Measurements from ENCODE around the gene C20orf141.

Gene C20orf141

GRCh38 chr20:2847802-2848201 is 33.0 kb downstream of the C20orf141 start:
- H2AFZ ChIP-seq (ENCODE audit: low read depth, low read length): no peak overlapping the region
- no peaks in the 10 kb centered on the region for H3K79me2 ChIP-seq (ENCODE audit: insufficient read depth, low read length)
- H3K27me3 ChIP-seq (ENCODE audit: insufficient read depth, low read length, poor library complexity): no peaks in the 10 kb centered on the region
- ATAC-seq (ENCODE audit: insufficient read depth, low read depth) (no peak), DNase-seq (peak; percentile 2)
- no peaks in the 10 kb centered on the region for H3K4me1 ChIP-seq (ENCODE audit: insufficient read depth, low read length)
- H3K4me3 ChIP-seq (ENCODE audit: low read depth in 1 of 2, low read length in 2 of 2): no peak overlapping the region
- H3K9ac ChIP-seq (ENCODE audit: low read depth, low read length): no peak overlapping the region
- peaks cover 16% of the 10 kb centered on the region for H4K20me1 ChIP-seq (ENCODE audit: insufficient read depth, low read length)
- TF ChIP-seq EZH2 (IDR thresholded peaks at IDR 0.05; ENCODE audit: borderline replicate concordance, low read depth, low read length, severe bottlenecking) (no peak), CTCF (IDR thresholded peaks at IDR 0.05; ENCODE audit: borderline replicate concordance, extremely low read depth, low read length, poor library complexity, severe bottlenecking) (no peak)
- H3K27ac ChIP-seq (ENCODE audit: low read length): no peak overlapping the region
- H3K9me3 ChIP-seq (ENCODE audit: insufficient read depth, low read length, severe bottlenecking): no peaks in the 10 kb centered on the region
- H3K36me3 ChIP-seq (ENCODE audit: insufficient read depth, low read length): no peaks in the 10 kb centered on the region
- no peak overlapping the region for H3K4me2 ChIP-seq (ENCODE audit: insufficient read depth, low read length)

GRCh38 chr20:2849529-2849928 is 34.7 kb downstream of the C20orf141 start:
- Histone ChIP-seq H3K27me3 (ENCODE audit: insufficient read depth, low read length, poor library complexity) (no peaks in the 10 kb centered on the region), H3K79me2 (ENCODE audit: insufficient read depth, low read length) (no peaks in the 10 kb centered on the region), H2AFZ (ENCODE audit: low read depth, low read length) (no peak overlapping the region), H4K20me1 (ENCODE audit: insufficient read depth, low read length) (peaks cover 16% of the 10 kb centered on the region), H3K4me1 (ENCODE audit: insufficient read depth, low read length) (no peaks in the 10 kb centered on the region), H3K27ac (ENCODE audit: low read length) (no peak overlapping the region), H3K9ac (ENCODE audit: low read depth, low read length) (no peak overlapping the region), H3K36me3 (ENCODE audit: insufficient read depth, low read length) (no peaks in the 10 kb centered on the region), H3K9me3 (ENCODE audit: insufficient read depth, low read length, severe bottlenecking) (no peaks in the 10 kb centered on the region), H3K4me2 (ENCODE audit: insufficient read depth, low read length) (no peak overlapping the region), H3K4me3 (ENCODE audit: low read depth in 1 of 2, low read length in 2 of 2) (no peak overlapping the region)
- ATAC-seq (ENCODE audit: insufficient read depth, low read depth) (no peak), DNase-seq (no peak)
- TF ChIP-seq EZH2 (IDR thresholded peaks at IDR 0.05; ENCODE audit: borderline replicate concordance, low read depth, low read length, severe bottlenecking) (no peak), CTCF (IDR thresholded peaks at IDR 0.05; ENCODE audit: borderline replicate concordance, extremely low read depth, low read length, poor library complexity, severe bottlenecking) (no peak)

GRCh38 chr20:2851086-2851485 is 36.3 kb downstream of the C20orf141 start:
- peaks cover 19% of the 10 kb centered on the region for H4K20me1 ChIP-seq (ENCODE audit: insufficient read depth, low read length)
- no peaks in the 10 kb centered on the region for H3K4me1 ChIP-seq (ENCODE audit: insufficient read depth, low read length)
- no peak overlapping the region for H2AFZ ChIP-seq (ENCODE audit: low read depth, low read length)
- no peaks in the 10 kb centered on the region for H3K27me3 ChIP-seq (ENCODE audit: insufficient read depth, low read length, poor library complexity)
- H3K9ac ChIP-seq (ENCODE audit: low read depth, low read length): no peak overlapping the region
- ATAC-seq (ENCODE audit: insufficient read depth, low read depth): no peak
- no peak overlapping the region for H3K4me2 ChIP-seq (ENCODE audit: insufficient read depth, low read length)
- DNase-seq: peak; percentile 2
- no peak for TF ChIP-seq CTCF (IDR thresholded peaks at IDR 0.05; ENCODE audit: borderline replicate concordance, extremely low read depth, low read length, poor library complexity, severe bottlenecking)
- TF ChIP-seq EZH2 (IDR thresholded peaks at IDR 0.05; ENCODE audit: borderline replicate concordance, low read depth, low read length, severe bottlenecking): no peak
- no peaks in the 10 kb centered on the region for H3K9me3 ChIP-seq (ENCODE audit: insufficient read depth, low read length, severe bottlenecking)
- no peaks in the 10 kb centered on the region for H3K36me3 ChIP-seq (ENCODE audit: insufficient read depth, low read length)
- no peak overlapping the region for H3K27ac ChIP-seq (ENCODE audit: low read length)
- no peaks in the 10 kb centered on the region for H3K79me2 ChIP-seq (ENCODE audit: insufficient read depth, low read length)
- H3K4me3 ChIP-seq (ENCODE audit: low read depth in 1 of 2, low read length in 2 of 2): no peak overlapping the region

GRCh38 chr20:2858591-2858990 is 43.8 kb downstream of the C20orf141 start:
- H2AFZ ChIP-seq (ENCODE audit: low read depth, low read length): no peak overlapping the region
- peaks cover 22% of the 10 kb centered on the region for H3K36me3 ChIP-seq (ENCODE audit: insufficient read depth, low read length)
- no peak overlapping the region for H3K9ac ChIP-seq (ENCODE audit: low read depth, low read length)
- H3K4me1 ChIP-seq (ENCODE audit: insufficient read depth, low read length): no peaks in the 10 kb centered on the region
- no peak for ATAC-seq (ENCODE audit: insufficient read depth, low read depth)
- no peaks in the 10 kb centered on the region for H3K79me2 ChIP-seq (ENCODE audit: insufficient read depth, low read length)
- no peak for DNase-seq
- no peak overlapping the region for H3K4me2 ChIP-seq (ENCODE audit: insufficient read depth, low read length)
- TF ChIP-seq CTCF (IDR thresholded peaks at IDR 0.05; ENCODE audit: borderline replicate concordance, extremely low read depth, low read length, poor library complexity, severe bottlenecking) (no peak), EZH2 (IDR thresholded peaks at IDR 0.05; ENCODE audit: borderline replicate concordance, low read depth, low read length, severe bottlenecking) (no peak)
- no peak overlapping the region for H3K4me3 ChIP-seq (ENCODE audit: low read depth in 1 of 2, low read length in 2 of 2)
- H4K20me1 ChIP-seq (ENCODE audit: insufficient read depth, low read length): peaks cover 15% of the 10 kb centered on the region
- no peak overlapping the region for H3K27ac ChIP-seq (ENCODE audit: low read length)
- H3K27me3 ChIP-seq (ENCODE audit: insufficient read depth, low read length, poor library complexity): no peaks in the 10 kb centered on the region
- H3K9me3 ChIP-seq (ENCODE audit: insufficient read depth, low read length, severe bottlenecking): no peaks in the 10 kb centered on the region
